ENCODE results near the gene GIPR.
A peak's percentile ranks its signal among the peaks of the same experiment; 100 is the strongest.
"Not testable (repeated sequence)": the region's sequence is repeated elsewhere in the genome, so short reads cannot be mapped to it uniquely, and the experiment has no call there.

The GIPR gene

GRCh38 chr19:45692187-45693105 is 24.4 kb downstream of the GIPR start, which contains the start of gene QPCTL:
TSS of gene QPCTL (plus strand) at chr19:45692666. CDS start at chr19:45692704, 38 bp downstream.
- peak; percentile 97 for DNase-seq (ENCODE audit: low spot score)

GRCh38 chr19:45693106-45693788 is 25.2 kb downstream of the GIPR start:
- DNase-seq (ENCODE audit: low spot score): peak; percentile 89

DNA sequence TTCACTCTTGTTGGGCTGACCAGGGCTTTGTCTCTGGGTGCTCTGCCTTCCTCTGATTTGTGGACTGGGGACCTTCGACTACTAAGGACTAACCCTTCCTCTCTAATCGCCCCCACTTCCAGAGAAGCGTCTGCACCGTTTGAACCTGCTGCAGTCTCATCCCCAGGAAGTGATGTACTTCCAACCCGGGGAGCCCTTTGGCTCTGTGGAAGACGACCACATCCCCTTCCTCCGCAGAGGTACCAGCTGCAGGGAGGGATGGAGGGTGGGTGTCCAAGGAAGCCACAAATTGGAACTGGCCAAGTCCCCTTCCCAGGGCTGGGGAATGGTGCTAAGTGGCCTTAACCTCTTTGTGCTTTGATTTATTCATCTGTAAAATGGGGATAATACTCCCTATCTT is 33.7 kb downstream of the GIPR start:
- no peak for DNase-seq (ENCODE audit: low spot score)

DNA sequence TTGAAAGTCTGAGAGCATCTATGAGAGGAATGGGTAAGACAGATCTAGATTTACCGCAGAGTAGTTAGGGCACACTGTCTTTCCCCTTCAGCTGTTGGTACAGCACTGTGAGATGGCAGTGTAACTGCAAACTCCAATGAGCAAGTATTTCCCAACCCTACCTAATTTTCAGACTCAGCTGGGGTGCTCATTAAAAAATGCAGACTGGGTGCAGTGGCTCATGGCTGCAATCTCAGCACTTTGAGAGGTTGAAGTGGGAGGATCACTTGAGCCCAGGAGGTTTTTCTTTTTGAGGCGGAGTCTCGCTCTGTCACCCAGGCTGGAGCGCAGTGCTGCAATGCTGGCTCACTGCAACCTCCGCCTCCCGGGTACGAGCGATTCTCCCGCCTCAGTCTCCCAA is 37.1 kb downstream of the GIPR start:
- no peak for DNase-seq (ENCODE audit: low spot score)

GRCh38 chr19:45705710-45706415 is 37.8 kb downstream of the GIPR start:
- no peak for DNase-seq (ENCODE audit: low spot score)

DNA sequence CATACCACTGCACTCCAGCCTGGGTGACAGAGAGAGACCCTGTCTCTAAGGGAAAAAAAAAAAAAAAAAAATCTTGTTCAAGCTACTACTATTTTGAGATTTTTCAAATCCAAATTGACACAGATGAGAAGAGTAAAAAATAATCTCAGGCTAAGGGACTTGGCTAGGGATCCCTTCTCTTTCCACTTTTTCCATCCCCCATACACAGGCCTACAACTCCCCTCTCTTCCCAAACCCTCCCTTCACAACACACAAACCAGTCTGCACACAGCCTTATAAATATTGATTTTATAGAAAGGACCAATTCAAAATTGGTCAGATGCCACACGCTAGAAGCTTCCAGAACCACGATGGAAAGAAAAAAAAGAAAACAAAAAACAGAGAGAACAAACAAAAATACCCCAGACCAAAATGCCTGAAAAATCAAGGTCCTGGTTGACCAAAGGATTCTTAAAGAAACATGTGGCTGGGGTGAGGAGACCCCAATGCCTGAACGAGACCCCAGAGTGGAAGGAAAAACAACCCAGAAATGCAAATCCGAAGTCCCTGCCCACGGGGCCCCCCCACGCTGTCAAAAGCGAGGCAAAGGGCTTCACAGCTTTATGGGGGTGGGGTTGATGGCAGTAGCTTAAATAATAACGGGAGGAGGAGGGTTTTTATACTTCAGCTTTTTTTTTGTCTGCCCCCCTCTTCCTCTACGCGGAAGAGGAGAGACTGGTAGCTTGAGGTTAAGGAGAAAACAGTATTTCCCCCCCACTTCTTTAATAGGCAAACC is 42.5 kb downstream of the GIPR start:
- no peak for DNase-seq (ENCODE audit: low spot score)

- no peak for DNase-seq (ENCODE audit: low spot score)
Observed at GRCh38 chr19:45711851-45712698, 44.1 kb downstream of the GIPR start.

- no peak for DNase-seq (ENCODE audit: low spot score)
Observed at GRCh38 chr19:45712699-45713067, 44.7 kb downstream of the GIPR start.

DNA sequence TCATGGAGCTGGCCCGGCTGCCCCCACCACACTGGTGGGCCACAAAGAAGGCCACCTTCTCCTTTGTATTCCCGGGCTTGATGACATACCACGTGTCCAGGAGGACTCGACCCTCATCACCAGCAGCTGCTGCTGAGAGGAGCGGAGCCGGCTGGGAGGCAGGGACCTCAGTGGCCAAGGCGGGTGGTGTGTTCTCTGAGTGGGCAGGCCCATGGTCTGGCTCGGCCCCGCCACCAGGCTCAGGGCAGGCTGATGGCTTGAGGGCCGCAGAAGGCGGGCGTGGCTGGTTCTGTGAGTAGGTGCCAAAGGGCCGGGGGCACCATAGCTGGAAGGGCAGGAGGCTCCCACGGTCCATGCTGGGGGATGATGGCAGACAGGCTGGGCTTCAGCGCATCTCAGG is 45.1 kb downstream of the GIPR start:
- no peak for DNase-seq (ENCODE audit: low spot score)

DNA sequence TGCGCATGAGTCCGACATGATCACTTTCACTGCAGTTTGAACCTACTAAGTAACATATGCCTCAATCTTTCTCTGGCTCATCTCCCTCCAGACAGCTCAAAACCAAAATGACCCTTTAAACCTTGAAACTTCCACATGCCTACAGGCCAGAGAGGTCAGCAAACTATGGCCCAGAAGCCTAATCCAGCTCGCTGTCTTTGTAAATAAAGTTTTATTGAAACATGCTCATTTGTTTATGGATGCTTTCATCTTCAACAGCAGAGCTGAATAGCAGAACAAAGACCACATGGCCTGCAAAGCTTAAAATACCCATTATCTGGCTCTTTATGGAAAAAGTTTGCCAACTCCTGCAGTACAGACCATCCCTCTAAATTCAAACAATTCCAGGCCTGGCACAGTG is 47.1 kb downstream of the GIPR start:
- no peak for DNase-seq (ENCODE audit: low spot score)

- DNase-seq (ENCODE audit: low spot score): peak; percentile 57
Observed at GRCh38 chr19:45716359-45717130, 48.5 kb downstream of the GIPR start.

GRCh38 chr19:45717131-45717982 is 49.3 kb downstream of the GIPR start:
- DNase-seq (ENCODE audit: low spot score): peak; percentile 96

- DNase-seq (ENCODE audit: low spot score): no peak
Observed at GRCh38 chr19:45717983-45718650, 50.1 kb downstream of the GIPR start.

DNA sequence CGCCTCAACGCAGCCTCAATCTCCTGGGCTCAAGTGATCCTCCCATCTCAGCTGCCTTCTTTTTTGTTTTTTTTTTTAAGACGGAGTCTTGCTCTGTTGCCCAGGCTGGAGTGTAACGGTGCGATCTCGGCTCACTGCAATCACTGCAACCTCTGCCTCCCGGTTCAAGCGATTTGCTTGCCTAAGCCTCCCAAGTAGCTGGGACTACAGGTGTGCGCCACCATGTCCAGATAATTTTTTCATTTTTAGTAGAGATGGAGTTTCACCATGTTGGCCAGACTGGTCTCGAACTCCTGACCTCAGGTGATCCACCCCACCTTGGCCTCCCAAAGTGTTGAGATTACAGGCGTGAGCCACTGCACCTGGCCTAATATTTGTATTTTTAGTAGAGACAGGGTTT is 52.0 kb downstream of the GIPR start:
- DNase-seq (ENCODE audit: low spot score): not testable (repeated sequence)

DNA sequence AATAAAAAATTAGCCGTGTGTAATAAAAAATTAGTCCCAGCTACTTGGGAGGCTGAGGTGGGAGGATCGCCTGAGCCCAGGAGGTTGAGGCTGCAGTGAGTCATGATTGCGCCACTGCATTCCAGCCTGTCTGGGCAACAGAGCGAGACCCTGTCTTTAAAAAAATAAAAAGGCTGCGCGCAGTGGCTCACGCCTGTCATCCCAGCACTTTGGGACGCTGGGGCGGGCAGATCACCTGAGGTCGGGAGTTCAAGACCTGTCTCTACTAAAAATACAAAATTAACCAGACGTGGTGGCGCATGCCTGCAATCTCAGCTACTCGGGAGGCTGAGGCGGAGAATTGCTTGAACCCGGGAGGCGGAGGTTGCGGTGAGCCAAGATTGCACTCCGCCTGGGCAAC is 60.7 kb downstream of the GIPR start:
- DNase-seq (ENCODE audit: low spot score): not testable (repeated sequence)

GRCh38 chr19:45729800-45730290 is 61.8 kb downstream of the GIPR start:
- DNase-seq (ENCODE audit: low spot score): peak; percentile 33

DNA sequence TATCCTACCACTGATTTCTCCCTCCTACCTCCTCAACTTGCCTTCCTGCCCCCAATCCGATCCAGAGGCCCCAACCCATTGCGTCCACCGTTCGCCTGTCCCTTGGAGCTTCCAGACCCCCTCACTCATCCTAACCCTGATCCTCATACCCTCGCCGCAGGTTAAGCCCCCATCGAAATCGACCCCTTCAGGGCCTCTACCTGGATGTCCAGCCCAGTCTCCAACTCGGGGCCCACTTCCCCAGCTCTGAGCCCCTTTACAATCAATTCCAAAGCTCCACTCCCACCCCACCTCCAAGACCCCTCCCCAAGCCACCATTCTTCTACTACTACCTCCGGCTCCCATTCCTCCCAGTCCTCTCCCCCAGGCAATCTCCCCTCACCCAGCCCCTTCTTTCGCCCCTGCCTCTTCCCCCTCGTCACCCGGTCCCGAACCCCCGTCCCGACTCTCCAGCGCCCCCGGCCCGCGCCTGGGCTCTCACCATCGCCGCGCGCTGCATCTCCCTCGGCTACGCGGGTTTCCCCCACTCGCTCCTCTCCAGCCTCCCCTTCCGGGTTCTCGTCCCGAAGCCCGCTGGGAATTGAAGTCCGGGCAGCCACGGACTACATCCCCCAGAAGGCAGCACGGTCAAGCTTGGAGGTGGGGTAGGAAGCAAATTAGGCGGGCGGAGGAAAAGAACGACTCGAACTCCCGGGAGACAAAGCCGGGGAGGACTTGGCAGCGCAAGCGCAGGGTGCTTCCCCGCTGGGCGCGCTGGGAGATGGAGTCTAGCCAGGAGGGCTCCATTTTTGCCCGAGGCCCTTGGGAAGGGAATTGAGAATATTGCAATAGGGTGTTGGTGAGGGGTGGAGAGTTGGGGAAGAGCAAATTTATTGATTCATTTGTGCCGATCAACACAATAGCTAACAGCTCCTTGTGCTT is 62.6 kb downstream of the GIPR start, which contains the start of gene FBXO46:
Gene FBXO46, minus strand, starts transcription at position 529 of the 921 bp plus-strand sequence. CDS start 17,401 bp downstream, outside the sequence.
- peak; percentile 91 for DNase-seq (ENCODE audit: low spot score)
